ENCODE data around the gene NRXN3.

Gene NRXN3

GRCh38 chr14:79500489-79500888 is 1330.3 kb downstream of the NRXN3 start:
- H3K36me3 ChIP-seq (ENCODE audit: low read depth): no peaks in the 10 kb centered on the region
- H3K9me3 ChIP-seq (ENCODE audit: severe bottlenecking): no peaks in the 10 kb centered on the region
- no peak for ATAC-seq (ENCODE audit: low read depth)
- no peak overlapping the region for H3K27ac ChIP-seq (ENCODE audit: poor library complexity, severe bottlenecking)
- no peak overlapping the region for H3K4me3 ChIP-seq (ENCODE audit: severe bottlenecking)
- no peak for DNase-seq (ENCODE audit: low spot score)
- no peak for TF ChIP-seq CTCF (IDR thresholded peaks at IDR 0.05; ENCODE audit: poor library complexity, severe bottlenecking)
- H3K27me3 ChIP-seq (ENCODE audit: insufficient read depth, poor library complexity, severe bottlenecking): no peaks in the 10 kb centered on the region
- H3K4me1 ChIP-seq (ENCODE audit: insufficient read depth, poor library complexity, severe bottlenecking): no peaks in the 10 kb centered on the region

- no peak for ATAC-seq (ENCODE audit: low read depth)
- Histone ChIP-seq H3K27me3 (ENCODE audit: insufficient read depth, poor library complexity, severe bottlenecking) (no peaks in the 10 kb centered on the region), H3K27ac (ENCODE audit: poor library complexity, severe bottlenecking) (no peak overlapping the region), H3K4me1 (ENCODE audit: insufficient read depth, poor library complexity, severe bottlenecking) (no peaks in the 10 kb centered on the region), H3K9me3 (ENCODE audit: severe bottlenecking) (no peaks in the 10 kb centered on the region), H3K4me3 (ENCODE audit: severe bottlenecking) (no peak overlapping the region), H3K36me3 (ENCODE audit: low read depth) (no peaks in the 10 kb centered on the region)
- no peak for DNase-seq (ENCODE audit: low spot score)
- no peak for TF ChIP-seq CTCF (IDR thresholded peaks at IDR 0.05; ENCODE audit: poor library complexity, severe bottlenecking)
These were observed 1332.1 kb downstream of the NRXN3 start for GRCh38 chr14:79502136-79502750.

- Histone ChIP-seq H3K36me3 (ENCODE audit: low read depth) (no peaks in the 10 kb centered on the region), H3K4me3 (ENCODE audit: severe bottlenecking) (no peak overlapping the region), H3K9me3 (ENCODE audit: severe bottlenecking) (no peaks in the 10 kb centered on the region), H3K4me1 (ENCODE audit: insufficient read depth, poor library complexity, severe bottlenecking) (no peaks in the 10 kb centered on the region), H3K27ac (ENCODE audit: poor library complexity, severe bottlenecking) (no peak overlapping the region), H3K27me3 (ENCODE audit: insufficient read depth, poor library complexity, severe bottlenecking) (no peaks in the 10 kb centered on the region)
- no peak for ATAC-seq (ENCODE audit: low read depth)
- TF ChIP-seq CTCF (IDR thresholded peaks at IDR 0.05; ENCODE audit: poor library complexity, severe bottlenecking): no peak
- no peak for DNase-seq (ENCODE audit: low spot score)
These were observed 1332.6 kb downstream of the NRXN3 start for GRCh38 chr14:79502751-79503148.

- H3K27ac ChIP-seq (ENCODE audit: poor library complexity, severe bottlenecking): no peak overlapping the region
- ATAC-seq (ENCODE audit: low read depth) (no peak), DNase-seq (ENCODE audit: low spot score) (no peak)
- H3K9me3 ChIP-seq (ENCODE audit: severe bottlenecking): no peaks in the 10 kb centered on the region
- no peaks in the 10 kb centered on the region for H3K27me3 ChIP-seq (ENCODE audit: insufficient read depth, poor library complexity, severe bottlenecking)
- peaks cover 3% of the 10 kb centered on the region for H3K4me1 ChIP-seq (ENCODE audit: insufficient read depth, poor library complexity, severe bottlenecking)
- no peaks in the 10 kb centered on the region for H3K36me3 ChIP-seq (ENCODE audit: low read depth)
- TF ChIP-seq CTCF (IDR thresholded peaks at IDR 0.05; ENCODE audit: poor library complexity, severe bottlenecking): no peak
- H3K4me3 ChIP-seq (ENCODE audit: severe bottlenecking): no peak overlapping the region
These were observed 1340.5 kb downstream of the NRXN3 start for GRCh38 chr14:79510659-79511058.

- no peaks in the 10 kb centered on the region for H3K36me3 ChIP-seq (ENCODE audit: low read depth)
- H3K4me1 ChIP-seq (ENCODE audit: insufficient read depth, poor library complexity, severe bottlenecking): peaks cover 3% of the 10 kb centered on the region
- no peak overlapping the region for H3K4me3 ChIP-seq (ENCODE audit: severe bottlenecking)
- no peak for TF ChIP-seq CTCF (IDR thresholded peaks at IDR 0.05; ENCODE audit: poor library complexity, severe bottlenecking)
- H3K9me3 ChIP-seq (ENCODE audit: severe bottlenecking): no peaks in the 10 kb centered on the region
- DNase-seq (ENCODE audit: low spot score): no peak
- no peak for ATAC-seq (ENCODE audit: low read depth)
- H3K27me3 ChIP-seq (ENCODE audit: insufficient read depth, poor library complexity, severe bottlenecking): no peaks in the 10 kb centered on the region
- no peak overlapping the region for H3K27ac ChIP-seq (ENCODE audit: poor library complexity, severe bottlenecking)
These were observed 1341.0 kb downstream of the NRXN3 start for GRCh38 chr14:79511146-79511545.

Measured in RWPE2 (cell line).